Stimulated activated CD4-positive, alpha-beta T cell treated with anti-CD3 and anti-CD28 coated beads, Interleukin-1b, Interleukin-23, amount 100 ng/mL, for 48 hours (primary cell): ENCODE data around the gene SYNGR4.
A peak's percentile ranks its signal among the peaks of the same experiment; 100 is the strongest.

Source experiments
- DNase-seq: peaks from one replicate; pipeline ENCODE4 v3.0.0-alpha.2; 2020

SYNGR4 gene

GRCh38 chr19:48397263-48398101 is 33.3 kb downstream of the SYNGR4 start:
- DNase-seq = no peak

DNA sequence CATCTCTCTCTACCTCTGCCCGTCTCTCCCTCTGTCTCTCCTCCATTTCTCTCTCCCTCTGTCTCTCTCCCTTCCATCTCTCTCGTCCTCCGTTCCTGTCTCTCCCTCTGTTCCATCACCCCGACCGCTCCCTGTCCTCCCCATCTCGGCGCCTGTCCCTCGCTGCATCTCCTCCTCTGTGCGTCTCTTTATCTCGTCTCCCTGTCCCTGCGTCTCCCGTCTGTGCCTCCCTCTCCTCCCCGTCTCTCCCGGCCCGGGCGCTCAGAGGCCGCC is 33.9 kb downstream of the SYNGR4 start:
- no peak for DNase-seq

DNA sequence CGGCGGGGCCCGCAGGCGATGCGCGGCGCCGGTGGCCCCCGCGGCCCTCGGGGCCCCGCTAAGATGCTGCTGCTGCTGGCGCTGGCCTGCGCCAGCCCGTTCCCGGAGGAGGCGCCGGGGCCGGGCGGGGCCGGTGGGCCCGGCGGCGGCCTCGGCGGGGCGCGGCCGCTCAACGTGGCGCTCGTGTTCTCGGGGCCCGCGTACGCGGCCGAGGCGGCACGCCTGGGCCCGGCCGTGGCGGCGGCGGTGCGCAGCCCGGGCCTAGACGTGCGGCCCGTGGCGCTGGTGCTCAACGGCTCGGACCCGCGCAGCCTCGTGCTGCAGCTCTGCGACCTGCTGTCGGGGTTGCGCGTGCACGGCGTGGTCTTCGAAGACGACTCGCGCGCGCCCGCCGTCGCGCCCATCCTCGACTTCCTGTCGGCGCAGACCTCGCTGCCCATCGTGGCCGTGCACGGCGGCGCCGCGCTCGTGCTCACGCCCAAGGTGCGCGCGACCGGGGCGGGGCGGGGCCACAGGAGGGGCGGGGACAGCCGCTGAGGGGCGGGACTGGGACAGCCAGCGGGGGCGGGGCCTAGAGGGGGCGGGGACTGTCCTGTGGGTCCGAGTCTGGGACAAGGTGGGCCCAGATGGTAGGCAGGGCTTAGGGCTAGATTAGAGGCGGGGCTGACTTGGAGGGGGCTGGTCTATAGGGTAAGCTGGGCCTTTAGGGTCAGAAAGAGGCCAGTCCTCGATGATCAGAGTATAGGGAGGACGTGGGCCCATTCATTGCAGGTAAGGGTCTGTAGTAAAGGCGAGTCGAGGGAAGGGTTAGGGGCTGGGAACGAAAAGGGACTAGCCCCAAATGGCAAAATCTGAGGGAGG is 34.4 kb downstream of the SYNGR4 start:
- peak; percentile 89 for DNase-seq

DNA sequence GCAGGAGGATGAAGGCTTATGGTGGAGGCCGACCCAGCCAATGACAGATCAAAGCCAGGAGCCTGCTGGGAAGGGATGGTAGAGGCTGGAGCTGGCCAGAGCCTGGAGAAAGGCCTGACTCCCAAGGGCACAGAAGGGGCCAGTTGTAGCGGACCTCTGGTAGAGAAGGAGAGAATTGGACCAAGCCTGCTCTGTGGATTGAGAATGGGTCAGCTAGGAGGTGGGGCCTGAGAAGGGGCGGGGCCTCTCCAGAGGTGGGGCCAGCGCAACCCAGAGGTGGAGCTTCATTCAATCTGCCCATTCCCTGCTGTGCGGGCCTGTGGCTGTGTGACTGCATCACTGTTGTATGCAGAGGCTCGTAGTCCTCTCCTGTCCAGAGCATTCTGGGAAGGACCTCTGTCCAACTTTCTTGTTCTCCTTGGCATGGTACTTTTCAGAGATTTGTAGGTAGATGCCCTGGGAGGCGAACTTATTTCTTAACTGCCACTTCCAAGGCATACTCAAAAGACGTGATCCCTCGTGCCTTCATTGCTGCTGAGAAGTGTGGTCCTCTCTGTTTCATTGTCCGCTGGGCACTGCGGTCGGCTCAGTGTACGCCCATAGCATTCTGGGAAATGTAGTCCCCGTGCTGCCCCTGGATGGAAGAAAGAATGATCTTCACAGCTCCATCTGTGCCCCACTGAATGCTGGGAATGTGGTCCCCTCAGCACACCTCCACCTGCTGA is 36.0 kb downstream of the SYNGR4 start:
- peak; percentile 32 for DNase-seq

DNA sequence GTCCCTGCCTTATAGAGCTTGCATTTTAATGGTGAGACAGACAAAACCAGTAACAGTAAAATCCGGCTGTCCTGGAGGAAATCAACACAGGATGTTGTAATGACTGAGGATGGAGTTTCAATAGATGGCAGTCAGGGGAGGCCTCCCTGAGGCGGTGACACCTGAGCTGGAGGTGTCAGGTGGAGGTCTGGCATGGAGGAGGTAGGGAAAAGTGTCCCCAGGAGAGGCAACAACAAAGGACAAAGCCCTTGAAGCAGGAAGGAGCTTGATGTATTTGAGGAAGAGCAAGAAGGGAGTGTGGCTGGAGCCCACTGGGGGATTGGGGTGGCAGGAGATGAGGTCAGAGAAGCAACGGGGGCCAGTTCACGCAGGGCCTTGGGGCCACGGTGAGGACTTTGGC is 37.1 kb downstream of the SYNGR4 start:
- DNase-seq = no peak

GRCh38 chr19:48403606-48404005 is 39.4 kb downstream of the SYNGR4 start:
- DNase-seq = peak; percentile 48

GRCh38 chr19:48405010-48405659 is 41.0 kb downstream of the SYNGR4 start:
- no peak for DNase-seq

DNA sequence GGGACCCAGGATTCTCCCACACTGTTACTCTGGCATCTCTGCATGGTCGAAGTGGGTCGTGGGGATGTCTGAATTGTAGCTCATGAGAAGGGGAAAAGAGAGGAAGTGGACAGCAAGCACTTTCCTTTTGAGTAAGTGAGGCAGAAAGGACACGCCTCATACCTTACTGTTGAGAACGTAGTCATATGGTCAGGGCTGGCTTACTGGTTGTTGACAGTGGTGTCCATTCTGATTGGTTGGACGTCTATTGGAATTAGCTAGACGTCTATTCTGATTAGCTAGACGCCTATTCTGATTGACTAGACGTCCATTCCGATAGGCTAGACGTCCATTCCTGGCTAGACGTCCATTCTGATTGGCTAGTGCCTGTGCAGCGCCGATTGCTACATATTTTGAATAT is 41.7 kb downstream of the SYNGR4 start:
- no peak for DNase-seq

DNA sequence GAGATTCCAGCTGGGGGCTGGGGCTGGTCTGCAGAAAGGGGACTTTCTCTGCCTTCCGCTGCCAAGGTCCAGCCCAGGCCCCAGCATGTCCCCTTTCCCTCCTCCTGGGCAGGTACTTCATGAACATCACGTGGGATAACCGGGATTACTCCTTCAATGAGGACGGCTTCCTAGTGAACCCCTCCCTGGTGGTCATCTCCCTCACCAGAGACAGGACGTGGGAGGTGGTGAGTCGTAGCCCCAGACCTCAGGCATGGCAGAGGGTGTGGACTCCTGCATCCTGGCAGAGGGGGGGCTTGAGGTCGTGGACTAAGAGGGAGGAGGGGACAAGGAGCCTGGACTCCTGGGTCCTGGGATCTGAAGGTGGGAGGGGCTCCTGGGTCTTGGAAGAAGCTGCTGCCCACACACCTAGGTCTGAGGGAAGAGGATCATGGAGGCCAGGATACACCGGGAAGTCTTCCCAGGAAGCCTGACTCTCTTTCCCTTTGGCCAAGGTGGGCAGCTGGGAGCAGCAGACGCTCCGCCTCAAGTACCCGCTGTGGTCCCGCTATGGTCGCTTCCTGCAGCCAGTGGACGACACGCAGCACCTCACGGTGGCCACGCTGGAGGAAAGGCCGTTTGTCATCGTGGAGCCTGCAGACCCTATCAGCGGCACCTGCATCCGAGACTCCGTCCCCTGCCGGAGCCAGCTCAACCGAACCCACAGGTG is 49.9 kb downstream of the SYNGR4 start:
- DNase-seq = no peak

GRCh38 chr19:48415395-48415794 is 51.2 kb downstream of the SYNGR4 start:
- peak; percentile 88 for DNase-seq

DNA sequence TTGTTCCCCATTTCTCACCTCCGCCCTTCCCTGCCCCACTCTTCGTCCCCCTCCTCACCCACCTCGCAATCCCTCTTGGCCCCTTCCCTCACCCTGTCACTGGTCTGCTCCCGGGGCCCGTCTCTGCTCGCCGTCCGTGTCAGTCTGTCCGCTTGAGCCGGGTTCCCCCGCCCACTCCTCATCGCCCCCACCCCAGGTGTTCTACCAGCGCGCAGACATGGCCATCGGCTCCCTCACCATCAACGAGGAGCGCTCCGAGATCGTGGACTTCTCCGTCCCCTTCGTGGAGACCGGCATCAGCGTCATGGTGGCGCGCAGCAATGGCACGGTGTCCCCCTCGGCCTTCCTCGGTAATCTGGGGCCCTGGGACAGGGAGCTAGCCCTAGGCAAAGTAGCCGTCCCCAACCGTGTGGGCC is 51.6 kb downstream of the SYNGR4 start:
- no peak for DNase-seq

GRCh38 chr19:48417421-48417820 is 53.3 kb downstream of the SYNGR4 start:
- no peak for DNase-seq

- no peak for DNase-seq
Observed at GRCh38 chr19:48418317-48419064, 54.3 kb downstream of the SYNGR4 start.

DNA sequence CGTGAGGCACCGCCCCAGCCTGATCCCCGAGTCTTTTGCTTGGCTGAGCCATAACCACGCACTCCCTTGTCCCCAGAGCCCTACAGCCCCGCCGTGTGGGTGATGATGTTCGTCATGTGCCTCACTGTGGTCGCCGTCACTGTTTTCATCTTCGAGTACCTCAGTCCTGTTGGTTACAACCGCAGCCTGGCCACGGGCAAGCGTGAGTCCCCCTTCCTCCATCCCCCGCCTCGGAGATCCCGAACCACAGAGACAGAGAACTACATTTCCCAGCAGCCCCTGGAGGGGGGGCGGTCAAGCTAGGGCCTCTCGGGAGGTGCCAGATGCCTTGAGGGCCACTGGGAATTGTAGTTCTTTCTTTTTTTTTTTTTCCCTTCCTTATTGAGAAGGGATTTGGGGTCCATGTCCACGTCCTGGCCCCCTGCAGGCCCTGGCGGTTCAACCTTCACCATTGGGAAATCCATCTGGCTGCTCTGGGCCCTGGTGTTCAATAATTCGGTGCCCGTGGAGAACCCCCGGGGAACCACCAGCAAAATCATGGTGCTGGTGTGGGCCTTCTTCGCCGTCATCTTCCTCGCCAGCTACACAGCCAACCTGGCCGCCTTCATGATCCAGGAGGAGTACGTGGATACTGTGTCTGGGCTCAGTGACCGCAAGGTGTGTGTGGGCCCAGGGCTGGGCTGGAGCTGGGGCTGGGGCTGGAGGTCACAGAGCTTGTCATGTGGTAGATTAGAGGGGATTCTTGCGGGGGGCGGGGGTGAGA is 55.2 kb downstream of the SYNGR4 start:
- peak; percentile 77 for DNase-seq

DNA sequence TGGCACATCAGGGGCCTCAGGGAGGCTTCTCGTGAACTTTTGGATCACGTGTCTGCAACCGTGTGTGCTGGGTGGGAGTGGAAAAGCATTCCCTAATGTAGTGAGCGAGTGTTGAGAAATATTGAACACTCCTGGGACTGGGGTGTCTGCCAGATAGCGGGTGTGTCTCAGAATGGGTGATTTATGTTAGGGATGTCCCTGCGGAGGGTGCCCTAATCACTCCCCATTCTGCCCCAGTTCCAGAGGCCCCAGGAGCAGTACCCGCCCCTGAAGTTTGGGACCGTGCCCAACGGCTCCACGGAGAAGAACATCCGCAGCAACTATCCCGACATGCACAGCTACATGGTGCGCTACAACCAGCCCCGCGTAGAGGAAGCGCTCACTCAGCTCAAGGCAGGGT is 57.4 kb downstream of the SYNGR4 start:
- no peak for DNase-seq

GRCh38 chr19:48424694-48425219 is 60.6 kb downstream of the SYNGR4 start:
- DNase-seq = no peak
